ENCODE results near the gene PDS5B.

The PDS5B gene

GRCh38 chr13:32586080-32586900, at the start of gene PDS5B:
PDS5B (plus strand) TSS chr13:32586452; CDS start chr13:32648773, 62,321 bp downstream.
- TF ChIP-seq CTCF (IDR thresholded peaks at IDR 0.05; ENCODE audit: low read depth, low read length) = peak; percentile 45
- DNase-seq (ENCODE audit: extremely low read depth, low read depth) = peak; percentile 87

- DNase-seq (ENCODE audit: extremely low read depth, low read depth) = no peak
- TF ChIP-seq CTCF (IDR thresholded peaks at IDR 0.05; ENCODE audit: low read depth, low read length) = no peak
Measured at GRCh38 chr13:32537580-32538142, 48.6 kb upstream of the PDS5B start.

- peak; percentile 3 for DNase-seq (ENCODE audit: extremely low read depth, low read depth)
Measured at GRCh38 chr13:32538143-32538620, 48.1 kb upstream of the PDS5B start.

GRCh38 chr13:32538621-32539246, 47.5 kb upstream of the PDS5B start, which contains the start of gene N4BP2L2:
N4BP2L2 (minus strand) TSS chr13:32538795; CDS start chr13:32537027, 1,768 bp downstream.
- peak; percentile 52 for TF ChIP-seq CTCF (IDR thresholded peaks at IDR 0.05; ENCODE audit: low read depth, low read length)
- peak; percentile 96 for DNase-seq (ENCODE audit: extremely low read depth, low read depth)

More at GRCh38 chr13:32538143-32538620, 48.1 kb upstream of the PDS5B start:
- TF ChIP-seq CTCF (IDR thresholded peaks at IDR 0.05; ENCODE audit: low read depth, low read length) = no peak

GRCh38 chr13:32542221-32542620, 44.0 kb upstream of the PDS5B start:
- TF ChIP-seq CTCF (IDR thresholded peaks at IDR 0.05; ENCODE audit: low read depth, low read length) = no peak
- no peak for DNase-seq (ENCODE audit: extremely low read depth, low read depth)

- DNase-seq (ENCODE audit: extremely low read depth, low read depth) = no peak
- no peak for TF ChIP-seq CTCF (IDR thresholded peaks at IDR 0.05; ENCODE audit: low read depth, low read length)
Measured at GRCh38 chr13:32545083-32545482, 41.2 kb upstream of the PDS5B start.

GRCh38 chr13:32548837-32549236, 37.4 kb upstream of the PDS5B start:
- TF ChIP-seq CTCF (IDR thresholded peaks at IDR 0.05; ENCODE audit: low read depth, low read length) = no peak
- no peak for DNase-seq (ENCODE audit: extremely low read depth, low read depth)
